Measurements from ENCODE around the gene SKIL. TPM values are rescaled to one million over a fixed set of nuclear protein-coding genes. Genes with fewer than 3 reads are reported as not detected.
A peak's percentile ranks its signal among the peaks of the same experiment; 100 is the strongest.

The SKIL gene
- total RNA-seq, 1 experiment from 2014 or later = 94.2 TPM

GRCh38 chr3:170331143-170331542 lies 26.4 kb upstream of the SKIL start:
- no peak for DNase-seq (ENCODE audit: low read depth, low spot score)

GRCh38 chr3:170337420-170337819 lies 20.1 kb upstream of the SKIL start:
- CTCF ChIA-PET = no interaction called here
- POLR2A ChIA-PET = no interaction called here
- peaks cover 15% of the 10 kb centered on the region; the same call in 1 of the 2 replicates for H3K9me3 ChIP-seq (ENCODE audit: control insufficient read depth, insufficient read depth, low read depth, low read length)

More at GRCh38 chr3:170331143-170331542, 26.4 kb upstream of the SKIL start:
- no TSS peak for BruUV-seq (replicated peaks)
- in situ Hi-C loops (cut with HindIII; ENCODE audit: low pct_unique_long_range_greater_than_20kb, low sequenced_read_pairs) (no loop called here), intact Hi-C loops (cut with micrococcal nuclease; ENCODE audit: unreplicated experiment) (no loop called here)
- Histone ChIP-seq H3K4me1 (ENCODE audit: control insufficient read depth, insufficient read depth, low read length) (peaks cover 6% of the 10 kb centered on the region; the same call in 1 of the 2 replicates), H3K27ac (ENCODE audit: low read length) (no peak overlapping the region), H3K36me3 (ENCODE audit: control insufficient read depth, insufficient read depth, low read length) (no peaks in the 10 kb centered on the region), H3K9me3 (ENCODE audit: control insufficient read depth, insufficient read depth, low read depth, low read length) (peaks cover 7% of the 10 kb centered on the region; the same call in 1 of the 2 replicates), H3K4me3 (ENCODE audit: low read depth in 2 of 2, low read length in 2 of 2) (no peak overlapping the region), H3K27me3 (ENCODE audit: control insufficient read depth, insufficient read depth, low read length) (no peaks in the 10 kb centered on the region)
- ATAC-seq = peak; percentile 74
- POLR2A ChIA-PET = no interaction called here
- TF ChIP-seq TCF7L2 (IDR thresholded peaks at IDR 0.05; ENCODE audit: low read depth, low read length) = no peak
- TF ChIP-seq CTCF (IDR thresholded peaks at IDR 0.05) = no peak
- TF ChIP-seq REST (IDR thresholded peaks at IDR 0.05; ENCODE audit: insufficient read depth in 1 of 2, low read depth in 2 of 2, low read length in 1 of 2) = no peak
- no peak for TF ChIP-seq SIN3A (IDR thresholded peaks at IDR 0.05; ENCODE audit: borderline replicate concordance, insufficient read depth, low read depth, low read length)
- no peak for TF ChIP-seq POLR2AphosphoS5 (IDR thresholded peaks at IDR 0.05; ENCODE audit: low read depth, low read length)
- CTCF ChIA-PET = no interaction called here

More at GRCh38 chr3:170337420-170337819, 20.1 kb upstream of the SKIL start:
- Histone ChIP-seq H3K27ac (ENCODE audit: low read length) (no peak overlapping the region), H3K4me1 (ENCODE audit: control insufficient read depth, insufficient read depth, low read length) (peaks cover 9% of the 10 kb centered on the region), H3K27me3 (ENCODE audit: control insufficient read depth, insufficient read depth, low read length) (no peaks in the 10 kb centered on the region), H3K36me3 (ENCODE audit: control insufficient read depth, insufficient read depth, low read length) (no peaks in the 10 kb centered on the region), H3K4me3 (ENCODE audit: low read depth in 2 of 2, low read length in 2 of 2) (no peak overlapping the region)
- no peak for TF ChIP-seq POLR2AphosphoS5 (IDR thresholded peaks at IDR 0.05; ENCODE audit: low read depth, low read length)
- no peak for TF ChIP-seq REST (IDR thresholded peaks at IDR 0.05; ENCODE audit: insufficient read depth in 1 of 2, low read depth in 2 of 2, low read length in 1 of 2)
- TF ChIP-seq TCF7L2 (IDR thresholded peaks at IDR 0.05; ENCODE audit: low read depth, low read length) = no peak
- no peak for TF ChIP-seq CTCF (IDR thresholded peaks at IDR 0.05)
- TF ChIP-seq SIN3A (IDR thresholded peaks at IDR 0.05; ENCODE audit: borderline replicate concordance, insufficient read depth, low read depth, low read length) = no peak
- intact Hi-C loops (cut with micrococcal nuclease; ENCODE audit: unreplicated experiment) (no loop called here), in situ Hi-C loops (cut with HindIII; ENCODE audit: low pct_unique_long_range_greater_than_20kb, low sequenced_read_pairs) (no loop called here)
- DNase-seq (ENCODE audit: low read depth, low spot score) = no peak
- ATAC-seq = no peak
- BruUV-seq (replicated peaks) = no TSS peak
